Liver (tissue), 9 donors: ENCODE results near the gene SUB1. TPM values are rescaled to one million over a fixed set of nuclear protein-coding genes. Genes with fewer than 3 reads are reported as not detected.

Experiments used
- DNase-seq: peaks from one replicate; pipeline ENCODE4 v3.0.0-alpha.2; 2017; ENCODE audit warnings: low spot score
- H3K27ac ChIP-seq, 2 donors: one replicate each; pipeline ENCODE4 v1.7.0; 2013; ENCODE audit warnings: inconsistent platforms in 2 of 2, low read length in 2 of 2, control low read depth in 1 of 2, low read depth in 1 of 2, mild to moderate bottlenecking in 1 of 2
- H3K27me3 ChIP-seq, 4 donors: one replicate each; pipeline versions ENCODE4 v1.6.1 to v1.7.0; 2013; ENCODE audit warnings: low read length in 3 of 4, inconsistent platforms in 1 of 4, mild to moderate bottlenecking in 1 of 4, moderate library complexity in 1 of 4; ENCODE audit not compliant: control insufficient read depth in 4 of 4, insufficient read depth in 4 of 4
- H3K36me3 ChIP-seq, 4 donors: one replicate each; pipeline versions ENCODE4 v1.6.1 to v1.7.0; 2013; ENCODE audit warnings: low read length in 3 of 4, mild to moderate bottlenecking in 3 of 4, low read depth in 1 of 4, moderate library complexity in 1 of 4; ENCODE audit not compliant: control insufficient read depth in 4 of 4, insufficient read depth in 3 of 4
- H3K4me1 ChIP-seq, 4 donors: one replicate each; pipeline versions ENCODE4 v1.6.1 to v1.7.0; 2013; ENCODE audit warnings: low read length in 3 of 4, mild to moderate bottlenecking in 3 of 4, moderate library complexity in 1 of 4; ENCODE audit not compliant: control insufficient read depth in 4 of 4, insufficient read depth in 4 of 4
- H3K4me3 ChIP-seq, 3 donors: one replicate each; pipeline versions ENCODE4 v1.6.1 to v1.7.0; 2013; ENCODE audit warnings: low read length in 3 of 3, control low read depth in 1 of 3, low read depth in 1 of 3, mild to moderate bottlenecking in 1 of 3
- H3K9ac ChIP-seq, 2 donors: one replicate each; pipeline ENCODE4 v1.7.0; 2013; ENCODE audit warnings: low read length in 2 of 2, mild to moderate bottlenecking in 2 of 2, moderate library complexity in 2 of 2, control low read depth in 1 of 2, low read depth in 1 of 2
- H3K9me3 ChIP-seq, 4 donors: one replicate each; pipeline versions ENCODE4 v1.6.1 to v1.7.0; 2013; ENCODE audit warnings: low read length in 3 of 4; ENCODE audit not compliant: control insufficient read depth in 4 of 4
- EGR1 ChIP-seq, 2 donors: IDR thresholded peaks; 2 replicates each; pipeline ENCODE4 v1.6.1; 2016 to 2018; ENCODE audit warnings: antibody characterized with exemption in 2 of 2, low read depth in 2 of 2
- FOXA1 ChIP-seq: IDR thresholded peaks from 2 replicates; pipeline ENCODE4 v1.6.1; 2016; ENCODE audit warnings: antibody characterized with exemption
- FOXA2 ChIP-seq: IDR thresholded peaks from 2 replicates; pipeline ENCODE4 v1.6.1; 2016; ENCODE audit warnings: antibody characterized with exemption
- GABPA ChIP-seq, 2 donors: IDR thresholded peaks in 1 of 2; conservative IDR thresholded peaks in 1 of 2; 2 replicates each; pipeline ENCODE4 v1.6.1; 2016; ENCODE audit warnings: antibody characterized with exemption in 2 of 2, mild to moderate bottlenecking in 1 of 2, moderate library complexity in 1 of 2
- HNF4A ChIP-seq, 2 donors: conservative IDR thresholded peaks; 2 replicates each; pipeline ENCODE4 v1.6.1; 2016; ENCODE audit warnings: antibody characterized with exemption in 2 of 2, mild to moderate bottlenecking in 2 of 2
- JUND ChIP-seq, 2 donors: IDR thresholded peaks; 2 replicates each; pipeline ENCODE4 v1.6.1; 2016; ENCODE audit warnings: antibody characterized with exemption in 2 of 2
- NR2F2 ChIP-seq: IDR thresholded peaks from 2 replicates; pipeline ENCODE4 v1.6.1; 2016; ENCODE audit warnings: antibody characterized with exemption
- RAD21 ChIP-seq, 2 donors: IDR thresholded peaks; 2 replicates each; pipeline ENCODE4 v1.6.1; 2016; ENCODE audit warnings: antibody characterized with exemption in 2 of 2, mild to moderate bottlenecking in 2 of 2
- RXRA ChIP-seq, 2 donors: IDR thresholded peaks; 2 replicates each; pipeline ENCODE4 v1.6.1; 2017 to 2018; ENCODE audit warnings: antibody characterized with exemption in 2 of 2, mild to moderate bottlenecking in 1 of 2
- SP1 ChIP-seq: IDR thresholded peaks from 2 replicates; pipeline ENCODE4 v1.6.1; 2018; ENCODE audit warnings: antibody characterized with exemption, mild to moderate bottlenecking
- TAF1 ChIP-seq: conservative IDR thresholded peaks from 2 replicates; pipeline ENCODE4 v1.6.1; 2016; ENCODE audit warnings: antibody characterized with exemption, mild to moderate bottlenecking
- YY1 ChIP-seq: IDR thresholded peaks from 2 replicates; pipeline ENCODE4 v1.6.1; 2016; ENCODE audit warnings: antibody characterized with exemption, mild to moderate bottlenecking
- WGBS: extraction: QIAGEN DNeasy Blood & Tissue Kit; methylation state at CpG from one replicate; pipeline ENCODE4 v1.1.7; 2013; 5-methylcytosine and 5-hydroxymethylcytosine counted together
- polyA plus RNA-seq, 2 donors: library from polyadenylated mRNA; stranded (reverse) in 1 of 2; unstranded in 1 of 2; fragments of 200-250 nt in 1 of 2; fragments of >200 nt in 1 of 2; fragmentation: Nextera tagmentation in 1 of 2; extraction: Ambion mirVana in 1 of 2; gene quantifications; one replicate each; pipeline versions ENCODE4 v1.2.1 to v1.2.3, GENCODE V29; 2013 to 2015
- total RNA-seq, 2 donors: library from RNA; depleted of rRNA; stranded (reverse); fragments of >200 nt; gene quantifications; one replicate each; pipeline ENCODE4 v1.2.3, GENCODE V29; 2014
- TF ChIP-seq, protein P1 (sequence below): IDR thresholded peaks from 2 replicates; pipeline ENCODE4 v1.6.1; 2016; ENCODE audit warnings: antibody characterized with exemption
- TF ChIP-seq, protein P2 (sequence below): fragments of 150-350 bp; IDR thresholded peaks from 2 replicates; pipeline ENCODE4 v1.5.1; 2017; ENCODE audit warnings: improper control_type of control experiment, low read depth, low read length; ENCODE audit not compliant: missing input control
- TF ChIP-seq, protein P3 (sequence below): IDR thresholded peaks from 2 replicates; pipeline ENCODE4 v1.6.1; 2016; ENCODE audit warnings: antibody characterized with exemption, mild to moderate bottlenecking
- TF ChIP-seq, protein P4 (sequence below): IDR thresholded peaks from 2 replicates; pipeline ENCODE4 v1.6.1; 2016; ENCODE audit warnings: antibody characterized with exemption
- donor health status: healthy.
- donor health status: healthy.
- donor health status: healthy.
- donor health status: healthy.
- donor health status: healthy.

The SUB1 gene
- total and polyA plus RNA-seq, 4 donors: 51.8 to 238 (median 60.3) TPM

DNA sequence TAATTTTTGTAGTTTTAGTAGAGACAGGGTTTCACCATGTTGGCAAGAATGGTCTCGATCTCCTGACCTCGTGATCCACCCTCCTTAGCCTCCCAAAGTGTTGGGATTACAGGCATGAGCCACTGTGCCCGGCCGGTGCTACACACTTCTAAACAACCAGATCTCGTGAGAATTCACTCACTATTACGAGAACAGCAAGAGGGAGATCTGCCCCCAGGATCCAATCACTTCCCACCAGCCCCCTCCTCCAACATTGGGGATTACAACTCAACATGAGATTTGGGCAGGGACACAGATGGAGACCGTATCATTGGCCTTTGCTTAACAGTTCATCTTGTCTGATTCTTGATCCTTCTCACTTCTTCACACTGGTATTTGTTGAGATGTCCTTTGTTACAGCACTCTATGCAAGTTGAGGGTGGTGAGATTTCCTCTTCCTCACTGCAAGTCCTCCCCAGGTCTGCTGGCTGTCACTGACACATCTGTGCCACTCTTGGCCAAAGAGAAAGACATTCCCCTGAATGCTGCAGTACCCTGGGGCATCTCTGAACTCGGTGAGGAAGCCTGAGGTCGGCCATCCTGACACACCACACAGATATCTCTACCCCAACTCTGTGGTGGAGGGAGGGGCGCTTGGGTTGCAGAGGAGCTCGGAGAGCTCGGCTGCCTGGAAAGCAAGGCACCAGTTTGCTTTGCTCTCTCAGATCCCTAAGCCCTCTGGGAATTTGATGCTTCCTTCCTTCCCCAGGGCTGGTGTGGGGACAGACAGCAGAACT, 4.2 kb upstream of the SUB1 start (continued):
- no peak for TF ChIP-seq GABPA (IDR thresholded peaks at IDR 0.05 in 1 of 2, conservative IDR thresholded peaks at IDR 0.05 in 1 of 2)
- no peak for TF ChIP-seq HNF4A (conservative IDR thresholded peaks at IDR 0.05)
- TF ChIP-seq YY1: no peak
- no peak for TF ChIP-seq TAF1

DNA sequence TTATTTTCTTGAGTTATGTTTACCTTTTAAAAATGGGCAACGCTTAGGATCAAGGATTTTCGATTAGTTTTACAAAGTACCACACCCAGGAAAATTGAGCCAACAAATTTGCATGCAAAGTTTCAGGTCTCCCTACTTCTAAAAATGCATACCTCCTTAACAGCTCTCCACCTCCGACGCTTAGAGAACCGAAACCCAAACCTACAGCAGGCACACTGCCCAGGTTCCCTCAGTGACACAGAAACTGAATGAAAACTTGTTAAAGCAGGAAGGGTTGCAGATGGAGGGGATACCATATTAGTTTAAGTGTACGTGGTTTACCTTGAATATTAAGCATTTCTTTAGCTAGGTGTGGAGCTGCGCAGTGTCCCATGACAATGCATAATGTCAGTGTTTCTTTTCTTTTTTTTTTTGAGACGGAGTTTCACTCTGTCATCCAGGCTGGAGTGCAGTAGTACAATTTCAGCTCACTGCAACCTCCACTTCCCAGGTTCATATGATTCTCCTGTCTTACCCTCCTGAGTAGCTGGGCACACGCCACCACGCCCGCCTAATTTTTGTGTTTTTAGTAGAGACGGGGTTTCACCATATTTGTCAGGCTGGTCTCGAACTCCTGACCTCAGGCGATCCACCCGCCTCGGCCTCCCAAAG, 1.6 kb upstream of the SUB1 start:
- Histone ChIP-seq H3K9me3 (peaks cover 0 to 3% (median 0%) of the 10 kb centered on the region in 4 donors), H3K27ac (no peak overlapping the region), H3K4me1 (peaks cover 2 to 17% (median 14%) of the 10 kb centered on the region in 4 donors), H3K27me3 (no peaks in the 10 kb centered on the region), H3K4me3 (no peak overlapping the region), H3K9ac (no peak overlapping the region), H3K36me3 (no peaks in the 10 kb centered on the region)
- TF ChIP-seq, protein P1, sequence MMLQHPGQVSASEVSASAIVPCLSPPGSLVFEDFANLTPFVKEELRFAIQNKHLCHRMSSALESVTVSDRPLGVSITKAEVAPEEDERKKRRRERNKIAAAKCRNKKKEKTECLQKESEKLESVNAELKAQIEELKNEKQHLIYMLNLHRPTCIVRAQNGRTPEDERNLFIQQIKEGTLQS: no peak
- TF ChIP-seq, protein P2, sequence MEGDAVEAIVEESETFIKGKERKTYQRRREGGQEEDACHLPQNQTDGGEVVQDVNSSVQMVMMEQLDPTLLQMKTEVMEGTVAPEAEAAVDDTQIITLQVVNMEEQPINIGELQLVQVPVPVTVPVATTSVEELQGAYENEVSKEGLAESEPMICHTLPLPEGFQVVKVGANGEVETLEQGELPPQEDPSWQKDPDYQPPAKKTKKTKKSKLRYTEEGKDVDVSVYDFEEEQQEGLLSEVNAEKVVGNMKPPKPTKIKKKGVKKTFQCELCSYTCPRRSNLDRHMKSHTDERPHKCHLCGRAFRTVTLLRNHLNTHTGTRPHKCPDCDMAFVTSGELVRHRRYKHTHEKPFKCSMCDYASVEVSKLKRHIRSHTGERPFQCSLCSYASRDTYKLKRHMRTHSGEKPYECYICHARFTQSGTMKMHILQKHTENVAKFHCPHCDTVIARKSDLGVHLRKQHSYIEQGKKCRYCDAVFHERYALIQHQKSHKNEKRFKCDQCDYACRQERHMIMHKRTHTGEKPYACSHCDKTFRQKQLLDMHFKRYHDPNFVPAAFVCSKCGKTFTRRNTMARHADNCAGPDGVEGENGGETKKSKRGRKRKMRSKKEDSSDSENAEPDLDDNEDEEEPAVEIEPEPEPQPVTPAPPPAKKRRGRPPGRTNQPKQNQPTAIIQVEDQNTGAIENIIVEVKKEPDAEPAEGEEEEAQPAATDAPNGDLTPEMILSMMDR: no peak
- no peak for TF ChIP-seq NR2F2
- no peak for TF ChIP-seq RAD21 (IDR thresholded peaks at IDR 0.05)
- TF ChIP-seq FOXA1: no peak
- no peak for TF ChIP-seq YY1
- TF ChIP-seq, protein P3, sequence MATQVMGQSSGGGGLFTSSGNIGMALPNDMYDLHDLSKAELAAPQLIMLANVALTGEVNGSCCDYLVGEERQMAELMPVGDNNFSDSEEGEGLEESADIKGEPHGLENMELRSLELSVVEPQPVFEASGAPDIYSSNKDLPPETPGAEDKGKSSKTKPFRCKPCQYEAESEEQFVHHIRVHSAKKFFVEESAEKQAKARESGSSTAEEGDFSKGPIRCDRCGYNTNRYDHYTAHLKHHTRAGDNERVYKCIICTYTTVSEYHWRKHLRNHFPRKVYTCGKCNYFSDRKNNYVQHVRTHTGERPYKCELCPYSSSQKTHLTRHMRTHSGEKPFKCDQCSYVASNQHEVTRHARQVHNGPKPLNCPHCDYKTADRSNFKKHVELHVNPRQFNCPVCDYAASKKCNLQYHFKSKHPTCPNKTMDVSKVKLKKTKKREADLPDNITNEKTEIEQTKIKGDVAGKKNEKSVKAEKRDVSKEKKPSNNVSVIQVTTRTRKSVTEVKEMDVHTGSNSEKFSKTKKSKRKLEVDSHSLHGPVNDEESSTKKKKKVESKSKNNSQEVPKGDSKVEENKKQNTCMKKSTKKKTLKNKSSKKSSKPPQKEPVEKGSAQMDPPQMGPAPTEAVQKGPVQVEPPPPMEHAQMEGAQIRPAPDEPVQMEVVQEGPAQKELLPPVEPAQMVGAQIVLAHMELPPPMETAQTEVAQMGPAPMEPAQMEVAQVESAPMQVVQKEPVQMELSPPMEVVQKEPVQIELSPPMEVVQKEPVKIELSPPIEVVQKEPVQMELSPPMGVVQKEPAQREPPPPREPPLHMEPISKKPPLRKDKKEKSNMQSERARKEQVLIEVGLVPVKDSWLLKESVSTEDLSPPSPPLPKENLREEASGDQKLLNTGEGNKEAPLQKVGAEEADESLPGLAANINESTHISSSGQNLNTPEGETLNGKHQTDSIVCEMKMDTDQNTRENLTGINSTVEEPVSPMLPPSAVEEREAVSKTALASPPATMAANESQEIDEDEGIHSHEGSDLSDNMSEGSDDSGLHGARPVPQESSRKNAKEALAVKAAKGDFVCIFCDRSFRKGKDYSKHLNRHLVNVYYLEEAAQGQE: no peak
- TF ChIP-seq GABPA (IDR thresholded peaks at IDR 0.05 in 1 of 2, conservative IDR thresholded peaks at IDR 0.05 in 1 of 2): no peak
- no peak for DNase-seq
- WGBS: 87% methylated on average over 16 of the region's 16 CpGs

DNA sequence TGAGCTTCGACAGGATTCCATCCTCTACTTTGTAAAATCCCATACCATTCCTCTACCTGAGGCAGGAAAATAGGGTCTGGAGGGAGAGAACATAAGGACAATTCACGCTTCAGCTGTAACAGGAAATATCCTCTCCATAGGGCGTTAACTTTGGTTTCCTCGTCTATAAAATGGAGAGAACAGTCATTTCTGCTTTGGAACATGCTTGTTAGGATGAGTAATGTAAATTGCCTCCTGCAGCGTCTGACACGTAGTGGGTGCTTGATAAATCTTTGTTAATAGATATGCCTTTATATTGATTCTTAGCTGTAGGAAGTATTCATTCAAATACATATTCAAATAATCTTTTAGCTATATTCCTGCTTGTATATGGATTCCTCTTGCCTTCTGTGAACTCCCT, 711 bp upstream of the SUB1 start:
- no peak for DNase-seq
- H3K9ac ChIP-seq: no peak overlapping the region
- H3K4me3 ChIP-seq: no peak overlapping the region
- H3K27me3 ChIP-seq: no peaks in the 10 kb centered on the region
- no peak overlapping the region for H3K27ac ChIP-seq
- H3K9me3 ChIP-seq: peaks cover 0 to 3% (median 0%) of the 10 kb centered on the region in 4 donors
- peaks cover 0 to 8% (median 7%) of the 10 kb centered on the region in 4 donors for H3K36me3 ChIP-seq
- peaks cover 2 to 17% (median 14%) of the 10 kb centered on the region in 4 donors for H3K4me1 ChIP-seq
- 85% methylated on average over 6 of the region's 6 CpGs for WGBS
- no peak for TF ChIP-seq EGR1 (IDR thresholded peaks at IDR 0.05; ENCODE audit: low read depth in 2 of 2)
- TF ChIP-seq FOXA2: no peak
- TF ChIP-seq, protein P2: no peak
- TF ChIP-seq YY1: no peak
- no peak for TF ChIP-seq NR2F2
- no peak for TF ChIP-seq SP1
- TF ChIP-seq JUND (IDR thresholded peaks at IDR 0.05): no peak
- no peak for TF ChIP-seq RAD21 (IDR thresholded peaks at IDR 0.05)
- no peak for TF ChIP-seq HNF4A (conservative IDR thresholded peaks at IDR 0.05)
- TF ChIP-seq, protein P4, sequence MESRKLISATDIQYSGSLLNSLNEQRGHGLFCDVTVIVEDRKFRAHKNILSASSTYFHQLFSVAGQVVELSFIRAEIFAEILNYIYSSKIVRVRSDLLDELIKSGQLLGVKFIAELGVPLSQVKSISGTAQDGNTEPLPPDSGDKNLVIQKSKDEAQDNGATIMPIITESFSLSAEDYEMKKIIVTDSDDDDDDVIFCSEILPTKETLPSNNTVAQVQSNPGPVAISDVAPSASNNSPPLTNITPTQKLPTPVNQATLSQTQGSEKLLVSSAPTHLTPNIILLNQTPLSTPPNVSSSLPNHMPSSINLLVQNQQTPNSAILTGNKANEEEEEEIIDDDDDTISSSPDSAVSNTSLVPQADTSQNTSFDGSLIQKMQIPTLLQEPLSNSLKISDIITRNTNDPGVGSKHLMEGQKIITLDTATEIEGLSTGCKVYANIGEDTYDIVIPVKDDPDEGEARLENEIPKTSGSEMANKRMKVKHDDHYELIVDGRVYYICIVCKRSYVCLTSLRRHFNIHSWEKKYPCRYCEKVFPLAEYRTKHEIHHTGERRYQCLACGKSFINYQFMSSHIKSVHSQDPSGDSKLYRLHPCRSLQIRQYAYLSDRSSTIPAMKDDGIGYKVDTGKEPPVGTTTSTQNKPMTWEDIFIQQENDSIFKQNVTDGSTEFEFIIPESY: no peak
- no peak for TF ChIP-seq TAF1
- no peak for TF ChIP-seq RXRA (IDR thresholded peaks at IDR 0.05)
